K562 (cell line): Measurements from ENCODE around the gene CLIC5. TPM values are rescaled to one million over a fixed set of nuclear protein-coding genes. Genes with fewer than 3 reads are reported as not detected.

Experiments
- ATAC-seq: fragments of 200-7000 bp; cut with Tn5 transposase; 3 replicates; pipeline ENCODE4 v1.9.1; 2020; ENCODE audit warnings: moderate library complexity
- BruUV-seq: library from RNA; stranded (reverse); fragments of 400-500 nt; replicated peaks from 2 replicates; lab custom pipeline; 2021; lab: Mats Ljungman, UMichigan
- CTCF ChIA-PET: fragments of 300-600 bp; formaldehyde crosslinking; extraction: SDS; loops from one replicate; lab custom pipeline; 2021; ENCODE audit warnings: low intra/inter-chr PET ratio; lab: Yijun Ruan, JAX
- POLR2A ChIA-PET: fragments of 300-600, 350-650 bp; sonication (Branson Sonifier 250); formaldehyde crosslinking; extraction: SDS; loops from one replicate; lab custom pipeline; 2021; ENCODE audit warnings: antibody characterized with exemption, inconsistent platforms; lab: Yijun Ruan, JAX
- DNase-seq, 4 experiments: peaks; one replicate each; pipeline versions ENCODE4 v3.0.0 to v3.0.0-alpha.2; 2011 to 2018; ENCODE audit warnings: low spot score in 3 of 4, mixed read lengths in 3 of 4; ENCODE audit errors: extremely low read depth in 1 of 4
- FAIRE-seq: peaks from 2 replicates; lab custom pipeline; 2011; peaks lifted over from hg19 to GRCh38; lab: Jason Lieb, UNC
- H2AFZ ChIP-seq: 2 replicates; pipeline ENCODE4 v1.6.0; 2011; ENCODE audit warnings: low read depth, low read length, control low read depth, inconsistent platforms
- H3K27ac ChIP-seq: fragments of 200-600 bp; 3 replicates; pipeline ENCODE4 v1.8.0; 2011; ENCODE audit warnings: low read depth, mild to moderate bottlenecking, control low read depth, inconsistent platforms, low read length, moderate library complexity, mixed read lengths; ENCODE audit errors: extremely low read depth
- H3K27me3 ChIP-seq, 2 experiments: fragments of 300-600 bp in 1 of 2; 2 replicates in 1 of 2; 3 replicates in 1 of 2; pipeline versions ENCODE4 v1.6.0 to v1.8.0; 2011; ENCODE audit warnings: inconsistent platforms in 2 of 2, low read length in 2 of 2, mild to moderate bottlenecking in 1 of 2, mixed read lengths in 1 of 2, moderate library complexity in 1 of 2; ENCODE audit not compliant: control insufficient read depth in 2 of 2, insufficient read depth in 2 of 2
- H3K36me3 ChIP-seq: fragments of 300-600 bp; 3 replicates; pipeline ENCODE4 v1.8.0; 2011; ENCODE audit warnings: mild to moderate bottlenecking, low read length, inconsistent platforms; ENCODE audit not compliant: control insufficient read depth, insufficient read depth
- H3K4me1 ChIP-seq, 2 experiments: fragments of 200-600 bp in 1 of 2; replicated peaks in 1 of 2; 2 replicates in 1 of 2; 3 replicates in 1 of 2; pipeline versions ENCODE4 v1.5.1 to v1.8.0; 2011; ENCODE audit warnings: inconsistent platforms in 2 of 2, low read length in 2 of 2, mild to moderate bottlenecking in 1 of 2, mixed read lengths in 1 of 2, moderate library complexity in 1 of 2; ENCODE audit not compliant: control insufficient read depth in 2 of 2, insufficient read depth in 2 of 2
- H3K4me2 ChIP-seq: 2 replicates; pipeline ENCODE4 v1.6.1; 2011; ENCODE audit warnings: low read length, control low read depth, inconsistent platforms, mixed read lengths; ENCODE audit not compliant: insufficient read depth
- H3K4me3 ChIP-seq: fragments of 200-600 bp; sonication (generic), shearing (Covaris generic); 2 replicates; pipeline ENCODE4 v1.5.1; 2016; ENCODE audit warnings: control low read depth, inconsistent platforms
- H3K79me2 ChIP-seq: fragments of 200-600 bp; 3 replicates; pipeline ENCODE4 v1.8.0; 2011; ENCODE audit warnings: low read length, inconsistent platforms; ENCODE audit not compliant: control insufficient read depth, insufficient read depth
- H3K9ac ChIP-seq, 2 experiments: 2 replicates each; pipeline versions ENCODE4 v1.6.0 to v1.6.1; 2011; ENCODE audit warnings: low read depth in 2 of 2, low read length in 2 of 2, control low read depth in 1 of 2, inconsistent platforms in 1 of 2, mild to moderate bottlenecking in 1 of 2, mixed read lengths in 1 of 2; ENCODE audit not compliant: insufficient read depth in 1 of 2
- H3K9me1 ChIP-seq: one replicate; pipeline ENCODE4 v1.6.0; 2011; ENCODE audit warnings: inconsistent platforms, mild to moderate bottlenecking, low read length, moderate library complexity; ENCODE audit not compliant: control insufficient read depth, insufficient read depth
- H3K9me3 ChIP-seq: replicated peaks from 2 replicates; pipeline ENCODE4 v1.5.1; 2011; ENCODE audit warnings: low read depth, low read length, inconsistent platforms; ENCODE audit not compliant: control insufficient read depth, insufficient read depth
- H4K20me1 ChIP-seq: replicated peaks from 2 replicates; pipeline ENCODE4 v1.6.1; 2011; ENCODE audit warnings: low read length, inconsistent platforms, mixed read lengths; ENCODE audit not compliant: control insufficient read depth, insufficient read depth
- ARHGAP35 ChIP-seq: fragments of 450-650 bp; IDR thresholded peaks from 2 replicates; pipeline ENCODE4 v1.6.1; 2018; ENCODE audit not compliant: partially characterized antibody
- ARID1B ChIP-seq: fragments of 450-650 bp; IDR thresholded peaks from 2 replicates; pipeline ENCODE4 v1.6.1; 2016; ENCODE audit warnings: antibody characterized with exemption, mild to moderate bottlenecking, inconsistent platforms
- HLTF ChIP-seq: fragments of 450-650 bp; IDR thresholded peaks from 2 replicates; pipeline ENCODE4 v1.6.1; 2016
- KAT2B ChIP-seq: IDR thresholded peaks from one replicate; pipeline ENCODE4 v1.6.1; 2012; ENCODE audit warnings: low read depth, mild to moderate bottlenecking, control low read depth, inconsistent platforms, low read length, moderate library complexity
- KLF1 ChIP-seq: fragments of 450-650 bp; IDR thresholded peaks from 2 replicates; pipeline ENCODE4 v1.6.1; 2016; ENCODE audit warnings: missing genetic modification characterization, missing compliant biosample characterization
- NCOA4 ChIP-seq: fragments of 450-650 bp; IDR thresholded peaks from 2 replicates; pipeline ENCODE4 v1.6.1; 2018; ENCODE audit warnings: mild to moderate bottlenecking; ENCODE audit not compliant: partially characterized antibody
- REST ChIP-seq, 2 experiments: fragments of 450-650 bp; formaldehyde crosslinking in 1 of 2; IDR thresholded peaks; 2 replicates each; pipeline versions ENCODE4 v1.4.0 to v1.6.1; 2014 to 2020; ENCODE audit warnings: mild to moderate bottlenecking in 2 of 2, borderline replicate concordance in 1 of 2, low read depth in 1 of 2
- ZNF699 ChIP-seq: fragments of 250-450 bp; sonication (Bioruptor Pico); IDR thresholded peaks from 2 replicates; pipeline ENCODE4 v1.8.0; 2021; ENCODE audit warnings: mild to moderate bottlenecking, moderate library complexity; ENCODE audit not compliant: insufficient replicate concordance
- ZSCAN29 ChIP-seq: fragments of 450-650 bp; IDR thresholded peaks from 2 replicates; pipeline ENCODE4 v1.6.1; 2017
- WGBS: fragments of 100-300 bp; shearing (Covaris generic); methylation state at CpG from one replicate; pipeline ENCODE4 v1.1.6; 2016; ENCODE audit warnings: low coverage, mixed read lengths; ENCODE audit not compliant: insufficient coverage; ENCODE audit errors: missing lambda C conversion rate; 5-methylcytosine and 5-hydroxymethylcytosine counted together
- in situ Hi-C: fragments of 300-500 bp; cut with MboI; formaldehyde crosslinking; loops from 4 replicates; pipeline ENCODE4 v1.15.0; 2018; ENCODE audit warnings: inconsistent platforms, mixed read lengths
- intact Hi-C: fragments of 100-400 bp; cut with micrococcal nuclease; formaldehyde crosslinking; loops from 2 replicates; pipeline ENCODE4 v1.14.2; 2022
- polyA plus RNA-seq, 8 experiments: library from polyadenylated mRNA; depleted of rRNA in 4 of 8; stranded (reverse) in 5 of 8; unstranded in 3 of 8; fragments of >200 nt; fragmentation: Nextera tagmentation in 2 of 8; fragmentation: Illumina TruSeq in 1 of 8; extraction: Ambion mirVana in 2 of 8; extraction: Trizol in 1 of 8; gene quantifications; 2 replicates each; pipeline versions ENCODE4 v1.2.1 to v1.2.3, GENCODE V29; 2011 to 2014; ENCODE audit warnings: inconsistent platforms in 1 of 8, missing spikeins in 1 of 8
- total RNA-seq, 7 experiments: library from RNA; depleted of rRNA in 6 of 7; stranded (reverse); fragments of >200 nt in 6 of 7; fragmentation: Illumina TruSeq in 2 of 7; extraction: Trizol in 2 of 7; gene quantifications; 2 replicates each; pipeline versions ENCODE4 v1.2.1 to v1.2.3, GENCODE V29; 2011 to 2021; ENCODE audit warnings: low replicate concordance in 1 of 7
- TF ChIP-seq, protein P1 (sequence below): fragments of 450-650 bp; formaldehyde crosslinking; IDR thresholded peaks from 2 replicates; pipeline ENCODE4 v1.4.0; 2020; ENCODE audit warnings: mild to moderate bottlenecking, moderate library complexity
- TF ChIP-seq, protein P2 (sequence below), 2 experiments: fragments of 450-650 bp in 1 of 2; sonication (generic) in 1 of 2; formaldehyde crosslinking in 1 of 2; IDR thresholded peaks in 1 of 2; conservative IDR thresholded peaks in 1 of 2; 2 replicates each; pipeline versions ENCODE4 v1.6.1 to v1.8.1; 2016 to 2023; ENCODE audit warnings: mild to moderate bottlenecking in 2 of 2, moderate library complexity in 2 of 2, inconsistent platforms in 1 of 2, missing genetic modification reagents in 1 of 2

Gene CLIC5
- total and polyA plus RNA-seq, 9 of the 15 experiments (the other 6 are each of a cell fraction or from before 2014, with no cell fraction given) = 0.31 TPM; not detected in 8

DNA sequence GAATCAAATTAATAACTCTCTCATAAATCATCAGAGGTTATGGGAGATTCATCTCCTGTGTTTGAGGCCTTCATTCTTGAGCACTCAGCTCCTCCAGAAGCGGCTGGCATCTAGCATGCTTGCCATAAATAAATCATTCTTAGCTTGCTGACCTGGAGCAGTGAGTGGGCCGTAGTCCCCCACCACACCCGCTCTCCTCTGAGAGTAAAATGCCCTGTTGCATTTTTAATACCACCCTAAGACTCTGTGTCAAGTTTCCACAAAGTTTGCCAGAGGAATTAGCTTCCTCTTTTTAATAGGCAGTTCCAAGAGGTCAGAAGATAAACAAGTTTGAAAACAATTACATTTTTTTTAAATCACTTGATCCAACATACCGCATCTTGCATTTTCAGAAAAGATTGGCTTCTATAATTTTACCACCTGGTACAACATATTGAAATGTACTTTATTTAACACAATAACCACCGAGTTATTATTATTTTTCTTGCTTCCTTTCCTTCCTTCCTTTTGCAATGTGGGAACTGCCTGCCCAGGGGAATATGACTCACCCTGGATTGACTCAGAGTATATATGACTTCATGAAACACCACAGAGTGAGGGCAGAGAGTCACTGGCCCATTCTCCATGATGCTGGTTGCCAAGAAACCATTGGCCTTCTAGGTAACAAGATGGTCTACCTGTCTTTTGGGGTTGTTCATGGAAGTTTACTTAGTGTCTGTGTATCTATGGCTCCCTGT, 29.4 kb upstream of the CLIC5 start:
- in situ Hi-C loops (no loop called here), intact Hi-C loops (no loop called here)
- ChIA-PET CTCF (interaction anchor here (0.7 kb wide), 1 partner anchor 338 kb away, joined by 3 read pairs; no protein-coding TSS in a partner anchor), POLR2A (interaction anchor here (0.6 kb wide), 1 partner anchor 288 kb away, joined by 3 read pairs; no protein-coding TSS in a partner anchor)
- no peaks in the 10 kb centered on the region for H3K79me2 ChIP-seq
- BruUV-seq = no TSS peak
- DNase-seq (no peak), FAIRE-seq (no peak), ATAC-seq (no peak)
- H3K4me3 ChIP-seq = no peak overlapping the region
- H3K27me3 ChIP-seq = no peaks in the 10 kb centered on the region
- no peaks in the 10 kb centered on the region for H4K20me1 ChIP-seq
- H3K4me2 ChIP-seq = no peak overlapping the region
- H3K27ac ChIP-seq = no peak overlapping the region
- no peaks in the 10 kb centered on the region for H3K9me3 ChIP-seq
- no peaks in the 10 kb centered on the region for H3K9me1 ChIP-seq
- no peak overlapping the region for H2AFZ ChIP-seq
- WGBS = 0% methylated on average over 5 of the region's 5 CpGs
- H3K36me3 ChIP-seq = no peaks in the 10 kb centered on the region
- H3K9ac ChIP-seq = no peak overlapping the region
- H3K4me1 ChIP-seq = no peaks in the 10 kb centered on the region
- TF ChIP-seq KAT2B (no peak), ZNF699 (CRISPR knock-in tag) (no peak), NCOA4 (no peak), KLF1 (tag) (no peak), ZSCAN29 (no peak), HLTF (no peak), ARHGAP35 (no peak), REST (IDR thresholded peaks at IDR 0.05; ENCODE audit: borderline replicate concordance) (no peak), REST (CRISPR knock-in tag; IDR thresholded peaks at IDR 0.05; ENCODE audit: low read depth) (no peak), ARID1B (no peak)
- TF ChIP-seq, protein P1, sequence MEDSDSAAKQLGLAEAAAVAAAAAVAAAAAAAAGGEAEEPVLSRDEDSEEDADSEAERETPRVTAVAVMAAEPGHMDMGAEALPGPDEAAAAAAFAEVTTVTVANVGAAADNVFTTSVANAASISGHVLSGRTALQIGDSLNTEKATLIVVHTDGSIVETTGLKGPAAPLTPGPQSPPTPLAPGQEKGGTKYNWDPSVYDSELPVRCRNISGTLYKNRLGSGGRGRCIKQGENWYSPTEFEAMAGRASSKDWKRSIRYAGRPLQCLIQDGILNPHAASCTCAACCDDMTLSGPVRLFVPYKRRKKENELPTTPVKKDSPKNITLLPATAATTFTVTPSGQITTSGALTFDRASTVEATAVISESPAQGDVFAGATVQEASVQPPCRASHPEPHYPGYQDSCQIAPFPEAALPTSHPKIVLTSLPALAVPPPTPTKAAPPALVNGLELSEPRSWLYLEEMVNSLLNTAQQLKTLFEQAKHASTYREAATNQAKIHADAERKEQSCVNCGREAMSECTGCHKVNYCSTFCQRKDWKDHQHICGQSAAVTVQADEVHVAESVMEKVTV (CRISPR knock-in tag) = no peak
- TF ChIP-seq, protein P2, sequence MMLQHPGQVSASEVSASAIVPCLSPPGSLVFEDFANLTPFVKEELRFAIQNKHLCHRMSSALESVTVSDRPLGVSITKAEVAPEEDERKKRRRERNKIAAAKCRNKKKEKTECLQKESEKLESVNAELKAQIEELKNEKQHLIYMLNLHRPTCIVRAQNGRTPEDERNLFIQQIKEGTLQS (IDR thresholded peaks at IDR 0.05) = peak; percentile 51
- TF ChIP-seq, protein P2 (CRISPR knock-in tag; conservative IDR thresholded peaks at IDR 0.05) = no peak
